H1 (cell line): ENCODE data around the gene ACKR3. TPM values are rescaled to one million over a fixed set of nuclear protein-coding genes. Genes with fewer than 3 reads are reported as not detected.

Experiments used
- BACH1 ChIP-seq: IDR thresholded peaks from 2 replicates; pipeline ENCODE4 v1.6.1; 2012; ENCODE audit warnings: low read length, improper control_type of control experiment
- polyA plus RNA-seq, 7 experiments: library from polyadenylated mRNA; depleted of rRNA in 3 of 7; stranded (reverse) in 5 of 7; unstranded in 2 of 7; fragments of >200 nt in 5 of 7; fragments of 200-250 nt in 2 of 7; gene quantifications; 1 replicate in 5 of 7; 2 replicates in 1 of 7; 4 replicates in 1 of 7; pipeline versions ENCODE4 v1.2.1 to v1.2.3, GENCODE V29; 2011 to 2013; ENCODE audit warnings: missing spikeins in 2 of 7, mixed read lengths in 2 of 7
- total RNA-seq: library from RNA; stranded (reverse); fragmentation: NEBNext Ultra II Directional; extraction: Animal tissue kit (Norgen Biotek cat#: 25700); gene quantifications from 2 replicates; pipeline ENCODE4 v1.2.1, GENCODE V29; 2021

The ACKR3 gene
- total and polyA plus RNA-seq, 2 of the 8 experiments (the other 6 are each of a cell fraction or from before 2014, with no cell fraction given) = 1.4 to 24.4 TPM

DNA sequence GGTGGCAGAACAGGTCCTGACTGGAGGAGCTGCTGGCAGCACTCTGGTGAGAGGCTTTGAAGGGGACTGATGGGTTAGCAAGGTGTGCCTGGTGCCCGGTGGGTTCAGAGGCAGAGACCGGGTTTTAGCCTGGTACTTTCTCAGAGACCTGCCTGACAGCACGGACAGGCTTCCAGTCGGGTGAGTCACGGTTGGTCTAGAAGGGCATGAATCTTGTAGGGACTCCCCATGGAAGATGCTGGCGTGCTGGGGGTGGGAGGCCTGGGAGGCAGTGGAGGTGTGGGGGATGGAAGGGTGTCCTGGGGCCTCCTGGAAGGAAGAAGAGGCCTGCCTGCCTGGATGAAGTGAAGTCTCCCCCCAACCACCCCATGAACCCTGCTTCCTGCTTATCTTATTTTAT, 52.6 kb downstream of the ACKR3 start (continued):
- TF ChIP-seq BACH1 = no peak
